ENCODE results near the gene ZWILCH. TPM values are rescaled to one million over a fixed set of nuclear protein-coding genes. Genes with fewer than 3 reads are reported as not detected.
"Not testable (repeated sequence)": the region's sequence is repeated elsewhere in the genome, so short reads cannot be mapped to it uniquely, and the experiment has no call there.

ZWILCH gene
- polyA plus RNA-seq, 10 donors = 12.0 to 22.6 (median 17.5) TPM

DNA sequence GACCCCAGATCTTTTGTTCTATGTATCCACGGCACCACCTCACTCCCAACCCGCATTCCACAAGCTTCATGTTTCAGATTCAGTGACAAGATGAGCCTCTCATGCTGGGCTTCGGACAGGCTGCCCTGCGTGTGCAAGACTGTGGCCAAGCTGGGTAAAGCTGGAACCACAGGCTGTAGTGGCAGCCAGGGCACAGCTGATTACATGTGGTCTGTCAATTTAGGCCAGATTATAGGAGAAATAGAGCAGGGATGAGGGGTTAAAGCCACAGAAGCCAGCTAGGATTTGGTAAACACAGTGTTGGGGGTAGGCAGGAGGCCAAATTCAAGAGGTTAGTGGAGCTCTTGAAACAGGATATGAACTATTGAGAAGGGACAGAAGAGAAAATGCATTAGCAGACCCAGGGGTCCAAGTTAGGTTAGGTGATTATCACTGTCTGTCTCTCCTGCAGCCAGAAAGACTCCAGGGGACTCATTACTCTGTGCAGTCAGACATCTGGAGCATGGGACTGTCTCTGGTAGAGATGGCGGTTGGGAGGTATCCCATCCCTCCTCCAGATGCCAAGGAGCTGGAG is 20.5 kb upstream of the ZWILCH start:
- no peak for DNase-seq

GRCh38 chr15:66486887-66487286 is 18.2 kb upstream of the ZWILCH start:
- DNase-seq = no peak

GRCh38 chr15:66488525-66488924 is 16.6 kb upstream of the ZWILCH start:
- no peak for DNase-seq

GRCh38 chr15:66489179-66489791 is 15.8 kb upstream of the ZWILCH start:
- DNase-seq = no peak

GRCh38 chr15:66491846-66492245 is 13.3 kb upstream of the ZWILCH start:
- DNase-seq = no peak

DNA sequence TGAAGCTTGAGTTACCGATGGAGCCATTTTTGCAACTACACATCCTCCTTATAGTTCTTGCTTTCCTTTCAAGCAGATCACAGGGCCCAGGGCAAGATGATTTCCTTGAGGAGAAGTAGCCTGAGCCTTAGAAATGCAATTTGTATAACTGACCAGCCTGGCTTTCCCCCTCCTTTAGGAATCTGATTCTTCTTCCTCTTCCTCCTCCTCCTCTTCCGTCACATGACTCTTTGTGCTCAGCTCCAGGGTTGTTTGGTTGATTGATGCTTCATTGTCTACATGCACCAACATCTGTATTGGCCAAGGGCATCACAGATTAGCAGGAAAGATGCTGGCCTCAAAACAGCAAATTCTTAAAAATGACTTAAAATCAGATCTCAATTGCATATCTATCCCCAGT is 10.9 kb upstream of the ZWILCH start:
- DNase-seq = no peak

GRCh38 chr15:66496951-66497501 is 8.1 kb upstream of the ZWILCH start:
- peak in 1 of 3 donors; percentile 19 for DNase-seq

GRCh38 chr15:66497502-66498455 is 7.3 kb upstream of the ZWILCH start, which contains the start of gene SNAPC5:
Gene SNAPC5 (minus strand): TSS chr15:66497762. CDS start chr15:66497731, 31 bp downstream.
- DNase-seq = peak; percentile 93 to 98 (median 96)

DNA sequence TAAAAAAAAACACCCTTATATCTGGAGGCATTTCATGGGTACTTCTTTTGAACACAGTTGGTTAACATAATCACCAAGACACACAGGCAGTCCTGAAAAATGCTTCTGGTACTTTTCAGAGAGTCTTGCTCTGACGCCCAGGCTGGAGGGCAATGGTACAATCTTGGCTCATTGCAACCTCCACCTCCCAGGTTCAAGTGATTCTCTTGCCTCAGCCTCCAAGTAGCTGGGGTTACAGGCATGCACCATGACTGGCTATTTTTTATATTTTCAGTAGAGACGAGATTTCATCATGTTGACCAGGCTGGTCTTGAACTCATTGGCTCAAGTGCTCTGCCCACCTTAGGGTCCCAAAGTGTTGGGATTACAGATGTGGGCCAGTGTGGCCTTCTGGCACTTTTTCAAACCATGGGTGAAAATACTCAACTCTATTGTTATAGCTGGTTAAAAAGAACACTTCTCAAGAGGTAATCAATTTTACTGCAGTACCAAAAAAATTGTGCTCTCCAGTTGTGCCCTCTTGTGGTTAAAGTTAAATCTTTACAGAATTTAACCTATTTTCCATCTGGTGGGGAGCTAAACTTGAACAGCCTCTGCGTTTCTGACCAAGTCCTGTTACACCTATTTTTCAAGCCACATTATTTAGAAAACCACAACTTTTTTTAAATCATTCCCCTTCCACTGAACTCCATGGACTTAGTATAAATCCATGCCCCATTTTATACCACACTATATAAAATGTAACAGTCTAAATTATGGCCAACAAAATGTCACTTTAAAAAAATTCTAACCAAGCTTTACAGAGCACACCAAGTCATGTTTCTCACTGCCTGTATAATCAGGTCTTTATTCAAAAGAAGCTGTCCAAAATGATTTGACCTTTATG is 6.4 kb upstream of the ZWILCH start:
- DNase-seq = peak; percentile 30 to 66 (median 42)

- DNase-seq = not testable (repeated sequence)
These were observed 4.8 kb upstream of the ZWILCH start for GRCh38 chr15:66500346-66500745.

- DNase-seq = no peak
These were observed 2.6 kb upstream of the ZWILCH start for GRCh38 chr15:66502491-66502890.

- not testable (repeated sequence) for DNase-seq
These were observed 2.0 kb upstream of the ZWILCH start for GRCh38 chr15:66503041-66503648.

GRCh38 chr15:66503780-66504562 is 1.2 kb upstream of the ZWILCH start:
- DNase-seq = peak in 1 of 3 donors; percentile 23

DNA sequence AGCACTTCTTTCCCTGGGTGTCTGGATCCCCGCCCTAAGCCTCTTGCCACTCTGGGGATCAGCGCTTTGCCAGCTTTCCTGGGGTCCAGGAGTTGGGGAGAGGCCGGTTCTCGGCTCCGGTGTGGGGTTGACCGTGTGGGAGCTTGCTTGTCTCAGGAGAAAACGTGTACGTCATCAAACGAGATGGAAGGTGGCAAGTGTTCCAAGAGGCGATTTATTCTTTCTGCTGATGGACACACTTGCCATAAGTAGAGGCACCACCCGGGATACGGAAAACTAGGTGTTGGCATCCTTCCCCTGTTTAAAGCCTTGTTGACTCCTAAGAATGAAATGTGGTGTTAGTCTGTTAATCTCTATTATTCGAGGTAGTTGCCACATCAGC is 295 bp downstream of the ZWILCH start:
- no peak for DNase-seq

DNA sequence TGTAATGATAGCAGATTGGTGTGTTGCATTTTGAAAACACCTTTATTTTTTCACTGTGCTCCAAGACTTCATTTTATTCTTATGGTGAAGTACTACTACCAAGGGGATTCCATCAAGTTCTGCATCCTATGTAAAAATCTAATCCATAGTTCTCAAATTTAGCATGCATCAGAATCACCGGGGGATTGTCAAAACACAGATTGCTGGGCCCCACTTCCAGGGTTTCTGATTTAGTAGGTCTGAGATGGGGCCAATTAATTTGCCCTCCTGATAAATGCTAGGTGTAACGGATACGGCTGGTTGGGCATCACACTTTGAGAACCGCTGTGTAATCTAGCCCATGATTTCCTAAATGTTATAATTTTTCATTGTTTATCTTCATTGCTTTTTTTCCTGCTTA is 692 bp downstream of the ZWILCH start:
- no peak for DNase-seq

DNA sequence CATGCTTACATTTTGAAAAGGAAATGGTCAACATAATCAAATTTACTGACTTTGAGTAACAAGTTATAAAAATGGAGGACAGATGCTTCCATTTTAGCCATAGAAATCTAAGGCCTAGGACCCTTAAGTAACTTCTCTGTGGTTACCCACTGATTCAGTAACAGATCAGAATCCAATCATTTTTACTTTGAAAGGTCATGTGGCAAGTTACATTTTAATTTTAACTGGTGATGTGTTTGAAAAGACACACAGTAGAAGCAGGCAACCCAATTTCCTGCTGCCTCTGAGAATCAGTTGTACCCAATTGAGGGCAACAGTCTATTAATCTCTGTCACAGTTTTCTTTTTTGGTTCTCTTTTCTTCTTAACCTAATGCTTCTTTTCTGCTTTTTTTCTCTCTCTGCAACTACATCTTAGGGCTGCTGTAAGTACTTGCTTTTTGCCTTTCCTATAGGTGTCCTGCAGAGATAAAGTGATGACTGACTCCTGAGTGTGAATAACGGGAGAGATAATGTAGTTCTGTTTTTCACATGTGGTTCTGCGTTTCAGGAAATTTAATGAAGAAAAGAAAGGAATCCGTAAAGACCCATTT is 3.3 kb downstream of the ZWILCH start:
- DNase-seq = no peak

GRCh38 chr15:66514586-66514985 is 9.5 kb downstream of the ZWILCH start:
- DNase-seq = no peak

DNA sequence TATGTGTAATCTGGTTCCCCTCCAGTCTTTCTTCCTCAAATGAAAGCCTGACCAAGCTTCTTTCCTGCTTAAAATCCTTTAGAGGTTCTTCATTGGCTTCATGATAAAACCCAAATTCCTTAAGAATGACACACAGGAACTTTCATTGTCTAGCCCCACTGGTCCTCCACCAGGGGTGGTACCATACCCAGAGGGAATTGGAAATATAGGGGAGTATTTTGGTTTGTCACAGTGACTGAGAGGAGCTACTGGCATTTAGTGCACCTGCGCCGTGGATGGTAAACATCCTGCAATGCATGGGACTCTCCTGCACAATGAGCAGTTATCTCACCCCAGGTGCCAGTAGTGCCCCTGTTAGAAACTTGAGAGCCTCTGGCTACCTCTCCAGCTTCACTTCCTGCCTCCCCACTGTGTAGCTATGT is 10.8 kb downstream of the ZWILCH start:
- DNase-seq = no peak

DNA sequence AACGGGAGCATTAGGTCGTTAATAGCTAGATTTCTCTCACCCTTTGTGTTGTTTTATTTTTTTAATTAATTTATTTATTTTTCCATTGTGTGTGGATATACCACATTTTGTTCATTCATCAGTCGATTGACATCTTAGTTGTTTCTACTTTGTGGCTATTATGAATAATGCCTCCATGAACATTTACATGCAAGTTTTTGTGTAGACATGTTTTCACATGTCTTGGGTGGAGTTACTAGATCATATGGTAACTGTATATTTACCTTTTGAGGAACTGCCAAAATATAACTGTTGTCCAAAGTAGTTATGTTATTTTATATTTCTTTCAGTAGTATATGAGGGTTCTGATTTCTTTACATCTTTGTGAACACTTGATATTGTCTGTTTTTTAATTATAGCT is 18.8 kb downstream of the ZWILCH start:
- no peak for DNase-seq

DNA sequence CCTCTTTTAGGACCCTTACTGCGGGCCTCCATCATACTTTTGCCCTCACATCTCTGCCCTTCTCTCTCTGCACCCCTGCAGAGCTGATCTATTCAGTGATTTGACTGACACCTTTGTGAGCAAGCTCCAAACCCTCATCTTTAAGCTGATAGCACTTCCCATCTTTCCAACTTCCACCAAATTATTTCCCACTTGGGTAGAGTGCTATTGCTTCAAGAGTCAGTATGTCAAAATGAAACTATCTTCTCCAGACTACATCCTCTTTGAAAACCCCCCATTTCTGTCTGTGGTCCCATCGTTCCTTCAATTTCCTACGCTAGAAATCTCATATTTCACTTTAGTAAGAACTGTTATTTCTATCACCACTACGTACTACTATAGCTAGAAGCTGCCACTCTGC is 19.7 kb downstream of the ZWILCH start:
- no peak for DNase-seq

All from muscle of back (tissue), 11 donors.